NCI-H526 (cell line): ENCODE measurements around the gene TXNL4A.

ENCODE experiments used
- DNase-seq, 2 experiments: peaks; one replicate each; lab custom pipeline; 2025; lab: John Stamatoyannopoulos, UW

The TXNL4A gene

DNA sequence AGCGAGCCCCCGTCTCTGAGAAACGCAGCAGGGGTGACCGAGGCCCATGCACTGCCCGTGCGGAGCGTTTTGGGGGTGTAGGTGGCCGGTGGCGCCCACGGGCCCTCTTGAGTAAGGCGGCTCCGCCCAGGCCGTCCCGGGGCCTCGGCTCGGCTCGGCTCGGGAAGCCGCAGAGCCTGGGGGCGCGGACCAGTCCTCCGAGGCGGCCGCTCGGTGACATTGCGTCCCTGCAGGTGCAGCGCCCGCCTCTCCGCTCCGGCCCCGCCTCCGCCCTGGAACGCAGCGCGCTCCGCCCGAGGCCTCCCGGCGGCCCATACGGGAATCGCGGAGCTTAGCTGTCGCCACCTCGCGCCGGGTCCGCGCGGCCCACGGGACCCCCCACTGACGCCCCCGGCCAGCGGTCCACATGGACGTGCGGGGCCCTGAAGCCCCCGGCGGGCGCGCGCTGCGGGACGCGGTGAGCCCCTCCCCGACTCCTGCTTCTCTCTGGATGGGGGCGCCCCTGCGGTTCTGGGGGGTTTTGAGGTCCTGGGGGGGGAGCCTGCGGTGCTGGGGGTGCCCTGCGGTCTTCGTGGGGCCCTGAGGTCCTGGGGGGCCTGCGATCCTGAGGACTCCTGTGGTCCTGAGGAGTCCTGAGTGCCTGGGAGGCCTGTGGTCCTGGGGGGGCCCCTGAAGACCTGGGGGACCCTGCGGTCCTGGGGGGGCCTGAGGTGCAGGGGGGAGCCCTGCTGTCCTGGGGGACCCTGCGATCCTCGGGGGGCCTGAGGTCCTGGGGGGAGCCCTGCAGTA, 23.8 kb downstream of the TXNL4A start, which contains the start of gene HSBP1L1:
HSBP1L1 (plus strand) TSS at position 314 of the 789 bp plus-strand sequence; CDS start at position 407, 93 bp downstream.
- DNase-seq: peak; percentile 24 to 87

- DNase-seq: no peak
These were observed 24.6 kb downstream of the TXNL4A start for GRCh38 chr18:79963658-79964329.

GRCh38 chr18:79962835-79963657, 25.3 kb downstream of the TXNL4A start:
- no peak for DNase-seq

GRCh38 chr18:79962311-79962710, 26.1 kb downstream of the TXNL4A start:
- DNase-seq: no peak

GRCh38 chr18:79961527-79962291, 26.7 kb downstream of the TXNL4A start:
- no peak for DNase-seq

DNA sequence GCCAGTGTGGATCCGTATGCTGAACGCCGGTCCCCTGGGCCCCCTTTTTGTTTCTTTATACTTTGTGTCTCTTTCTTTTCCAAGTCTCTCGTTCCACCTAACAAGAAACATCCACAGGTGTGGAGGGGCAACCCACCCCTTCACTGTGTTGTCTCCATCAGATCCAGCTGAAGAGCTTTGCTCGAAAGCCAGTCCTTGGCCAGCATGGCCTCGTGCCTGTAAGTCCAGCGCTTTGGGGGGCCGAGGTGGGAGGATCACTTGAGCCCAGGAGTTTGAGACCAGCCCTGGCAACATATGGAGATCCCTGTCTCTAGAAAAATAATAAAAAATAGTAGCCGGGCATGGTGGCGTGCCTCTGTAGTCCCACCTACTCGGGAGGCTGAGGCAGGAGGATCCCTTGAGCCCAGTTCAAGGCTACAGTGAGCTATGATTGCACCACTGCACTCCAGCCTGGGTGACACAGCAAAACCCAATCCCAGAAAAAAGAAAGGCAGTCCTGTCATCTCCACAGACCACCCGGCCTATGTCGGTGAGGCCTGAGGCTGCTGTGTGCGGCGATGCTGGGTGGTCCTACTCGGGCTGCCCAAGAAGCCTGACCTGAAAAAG, 27.3 kb downstream of the TXNL4A start:
- no peak for DNase-seq

DNA sequence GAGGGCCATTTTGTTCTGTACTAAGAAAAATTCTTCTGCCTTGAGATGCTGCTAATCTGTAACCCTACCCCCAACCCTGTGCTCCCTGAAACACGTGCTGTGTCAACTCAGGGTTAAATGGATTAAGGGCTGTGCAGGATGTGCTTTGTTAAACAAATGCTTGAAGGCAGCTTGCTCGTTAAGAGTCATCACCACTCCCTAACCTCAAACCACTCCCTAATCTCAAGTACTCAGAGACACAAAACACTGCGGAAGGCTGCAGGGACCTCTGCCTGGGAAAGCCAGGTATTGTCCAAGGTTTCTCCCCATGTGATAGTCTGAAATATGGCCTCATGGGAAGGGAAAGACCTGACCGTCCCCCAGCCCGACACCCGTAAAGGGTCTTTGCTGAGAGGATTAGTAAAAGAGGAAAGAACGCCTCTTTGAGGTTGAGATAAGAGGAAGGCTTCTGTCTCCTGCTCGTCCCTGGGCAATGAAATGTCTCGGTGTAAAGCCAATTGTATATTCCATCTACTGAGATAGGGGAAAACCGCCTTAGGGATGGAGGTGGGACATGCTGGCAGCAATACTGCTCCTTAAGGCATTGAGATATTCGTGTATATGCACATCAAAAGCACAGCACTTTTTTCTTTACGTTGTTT, 28.1 kb downstream of the TXNL4A start:
- peak; percentile 56 to 86 for DNase-seq

DNA sequence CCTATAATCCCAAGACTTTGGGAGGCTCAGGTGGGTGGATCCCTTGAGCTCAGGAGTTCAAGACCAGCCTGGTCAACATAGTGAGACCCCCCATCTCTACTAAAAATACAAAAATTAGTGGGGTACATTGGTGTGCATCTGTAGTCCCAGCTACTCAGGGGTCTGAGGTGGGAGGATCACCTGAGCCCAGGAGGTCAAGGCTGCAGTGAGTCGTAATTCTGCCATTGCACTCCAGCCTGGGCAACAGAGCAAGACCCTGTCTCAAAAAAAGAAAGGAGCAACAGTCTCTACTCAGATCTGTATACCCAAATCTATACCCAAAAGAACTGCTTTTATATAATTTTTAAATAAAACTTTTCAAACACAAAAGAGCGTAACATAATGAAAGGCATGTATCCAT, 29.4 kb downstream of the TXNL4A start:
- no peak for DNase-seq

DNA sequence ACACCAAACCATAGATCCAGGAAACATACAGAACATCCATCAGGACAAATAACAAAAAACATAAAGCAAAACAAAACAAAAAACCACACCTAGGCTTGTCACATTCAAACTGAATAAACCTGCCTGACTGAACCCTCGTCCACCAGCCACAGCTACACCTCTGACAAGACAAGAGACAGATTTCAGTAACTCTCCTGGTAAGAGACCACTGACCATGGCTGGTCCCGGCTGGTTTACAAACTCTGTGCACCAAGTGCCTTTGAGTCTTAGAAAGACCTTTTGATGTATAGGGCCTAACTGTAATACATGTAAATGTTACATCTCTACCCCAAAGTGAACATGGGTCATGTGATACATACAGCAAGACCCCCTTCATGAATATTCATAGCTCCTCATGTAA, 32.1 kb downstream of the TXNL4A start:
- no peak for DNase-seq

- no peak for DNase-seq
These were observed 32.9 kb downstream of the TXNL4A start for GRCh38 chr18:79955302-79956075.

GRCh38 chr18:79954791-79955190, 33.6 kb downstream of the TXNL4A start:
- peak in 1 of 2 experiments; percentile 32 for DNase-seq

DNA sequence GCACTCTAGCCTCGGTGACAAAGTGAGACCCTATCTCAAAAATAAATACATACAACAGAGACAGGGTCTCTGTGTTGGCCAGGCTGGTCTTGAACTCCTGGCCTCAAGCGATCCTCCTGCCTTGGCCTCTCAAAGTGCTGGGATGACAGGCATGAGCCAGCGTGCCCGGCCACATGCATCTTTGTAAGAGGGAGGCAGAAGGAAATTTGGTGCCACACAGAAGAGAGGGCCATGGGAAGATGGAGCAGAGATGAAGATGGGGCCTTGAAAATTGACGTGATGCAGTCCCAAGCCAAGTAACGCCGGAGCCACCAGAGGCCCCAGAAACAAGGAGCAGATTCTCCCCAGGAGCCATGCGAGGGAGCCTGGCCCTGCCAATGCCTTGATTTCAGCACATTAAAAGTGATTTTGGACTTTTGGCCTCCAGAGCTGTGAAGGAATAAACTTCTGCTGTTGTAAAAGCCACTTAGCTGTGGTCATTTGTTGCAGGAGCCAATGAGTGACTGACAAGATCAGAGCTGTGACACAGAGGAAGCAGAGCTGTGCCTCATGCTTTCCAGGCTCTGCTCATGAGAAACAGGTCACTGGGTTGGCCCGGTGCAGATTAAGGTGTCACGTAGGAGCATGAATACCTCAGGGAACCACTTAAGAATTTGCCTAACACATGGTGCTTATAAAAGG, 34.3 kb downstream of the TXNL4A start:
- DNase-seq: peak; percentile 81 to 85

DNA sequence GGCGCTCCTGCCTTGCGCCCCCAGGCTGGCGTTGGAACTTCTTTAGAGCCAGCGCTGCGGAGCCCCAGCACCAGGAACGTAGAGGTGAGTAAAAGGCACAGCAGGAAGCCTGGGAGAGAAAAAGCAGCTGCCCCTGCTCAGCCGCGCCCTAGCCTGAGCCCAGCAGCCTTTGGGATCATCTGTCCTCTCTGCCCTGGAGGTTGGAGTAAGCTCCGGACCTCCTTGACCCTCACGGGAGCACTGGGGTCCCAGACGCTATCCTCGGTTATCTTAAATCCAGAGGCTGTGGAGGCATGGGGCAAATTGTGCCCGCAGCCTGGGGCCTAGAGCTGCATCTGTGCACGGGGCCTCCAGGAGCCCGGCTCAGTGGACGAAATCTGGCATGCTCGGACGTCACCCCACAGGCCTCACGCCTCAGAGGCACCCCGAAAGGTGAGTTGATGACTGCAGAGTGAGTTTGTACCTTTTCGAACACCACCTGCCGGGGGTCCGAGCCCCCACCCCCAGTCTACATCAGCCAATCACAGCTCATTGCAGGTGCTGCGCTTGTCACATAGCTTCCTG, 35.3 kb downstream of the TXNL4A start:
- DNase-seq: peak in 1 of 2 experiments; percentile 39

- DNase-seq: no peak
These were observed 35.8 kb downstream of the TXNL4A start for GRCh38 chr18:79952456-79952995.

DNA sequence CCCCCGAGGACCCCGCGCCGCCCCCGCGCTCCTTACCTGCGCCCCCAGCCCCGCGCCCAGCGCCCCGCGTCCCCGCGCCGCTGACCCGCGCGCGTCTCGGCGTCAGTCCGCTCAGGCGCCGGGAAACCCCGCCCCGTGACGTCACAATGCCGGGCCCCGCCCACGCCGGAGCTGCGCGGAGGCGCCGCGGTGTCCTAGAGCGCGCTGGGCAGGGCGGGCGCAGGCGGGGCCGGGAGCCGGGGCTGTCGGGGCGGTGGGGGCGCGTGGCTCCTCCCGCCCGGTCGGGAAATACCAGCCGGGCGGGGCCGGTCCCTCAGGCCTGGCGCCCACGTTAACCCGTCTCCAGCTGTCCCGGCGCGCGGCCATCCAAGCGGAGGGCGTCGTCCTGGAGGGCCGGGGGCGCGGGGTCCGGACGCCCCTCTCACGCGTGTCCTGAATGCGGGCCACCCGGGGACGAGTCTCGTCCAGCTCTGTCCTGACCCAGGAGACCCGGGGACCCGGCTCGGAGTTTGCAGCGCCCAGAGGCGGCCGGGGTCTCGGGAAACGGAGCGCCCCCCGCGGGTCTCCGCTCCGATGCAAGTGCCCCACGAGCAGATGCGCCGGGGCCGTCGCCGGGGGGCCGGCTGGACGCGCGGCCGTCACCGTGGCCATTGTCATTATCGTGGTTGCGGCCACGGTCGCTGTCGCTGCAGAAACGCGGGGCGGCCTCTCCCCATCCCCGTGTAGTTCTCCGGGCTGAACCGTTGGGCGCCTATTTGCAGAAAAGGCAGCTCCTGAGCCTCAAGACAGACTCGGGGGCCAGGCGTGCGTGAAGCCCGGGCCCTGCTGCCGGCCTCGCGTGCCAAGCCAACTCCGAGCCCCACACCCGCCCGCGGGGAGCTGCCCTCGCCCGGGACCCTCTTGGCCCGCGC, 36.6 kb downstream of the TXNL4A start, which contains the start of gene SLC66A2:
SLC66A2 (minus strand) TSS at position 109 of the 911 bp plus-strand sequence. CDS start 727 bp downstream, outside the sequence.
- DNase-seq: peak in 1 of 2 experiments; percentile 90

- DNase-seq: peak in 1 of 2 experiments; percentile 64
These were observed 37.6 kb downstream of the TXNL4A start for GRCh38 chr18:79950515-79951341.
